GM19099 (cell line): ENCODE results near the gene AATK.

ENCODE experiments used
- POLR2A ChIP-seq: IDR thresholded peaks from 3 replicates; pipeline ENCODE4 v1.6.1; 2011; ENCODE audit warnings: low read depth; ENCODE audit not compliant: insufficient read length; ENCODE audit errors: extremely low read depth

The AATK gene

GRCh38 chr17:81068411-81069134 is 97.4 kb downstream of the AATK start:
- no peak for TF ChIP-seq POLR2A

DNA sequence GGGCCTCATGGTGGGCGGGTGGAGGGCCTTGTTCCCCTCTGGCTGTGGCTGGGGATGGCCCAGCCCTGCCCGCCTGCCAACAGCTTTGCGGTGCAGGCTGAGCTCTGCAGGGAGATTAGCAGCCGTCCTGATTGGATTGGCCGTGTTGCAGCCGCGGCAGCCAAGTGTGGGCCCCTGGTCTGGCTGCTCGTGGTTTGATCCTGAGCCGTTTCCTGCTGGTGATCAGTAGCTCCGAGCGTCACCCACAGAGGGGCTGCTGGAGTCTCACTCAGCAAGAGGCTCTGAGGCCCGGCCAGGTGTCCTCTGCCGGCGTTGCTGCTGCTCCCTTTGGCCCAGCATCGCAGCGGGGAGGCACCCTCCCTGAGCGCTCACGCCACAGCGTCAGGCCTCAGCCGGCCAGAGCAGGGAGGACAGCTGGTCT is 98.6 kb downstream of the AATK start:
- no peak for TF ChIP-seq POLR2A
